GM12891 (cell line): ENCODE results near the gene TEX29.

Source experiments
- DNase-seq: peaks from one replicate; pipeline ENCODE4 v3.0.0; 2011; ENCODE audit warnings: low spot score; ENCODE audit not compliant: insufficient read length
- FAIRE-seq: peaks from 2 replicates; lab custom pipeline; 2011; peaks lifted over from hg19 to GRCh38; lab: Jason Lieb, UNC
- PAX5 ChIP-seq: IDR thresholded peaks from 2 replicates; pipeline ENCODE4 v1.6.1; 2011; ENCODE audit warnings: low read length, moderate library complexity, mild to moderate bottlenecking; ENCODE audit not compliant: insufficient read depth, severe bottlenecking
- POLR2A ChIP-seq: IDR thresholded peaks from 2 replicates; pipeline ENCODE4 v1.6.1; 2011; ENCODE audit warnings: low read depth, low read length, control low read depth
- POLR2AphosphoS5 ChIP-seq: IDR thresholded peaks from 2 replicates; pipeline ENCODE4 v1.6.1; 2011; ENCODE audit warnings: low read depth, low read length, control low read depth
- POU2F2 ChIP-seq: IDR thresholded peaks from 2 replicates; pipeline ENCODE4 v1.6.1; 2011; ENCODE audit warnings: low read depth, mild to moderate bottlenecking, control low read depth, low read length, moderate library complexity
- SPI1 ChIP-seq: IDR thresholded peaks from 2 replicates; pipeline ENCODE4 v1.6.1; 2011; ENCODE audit warnings: low read depth, low read length, control low read depth
- TAF1 ChIP-seq: IDR thresholded peaks from 2 replicates; pipeline ENCODE4 v1.6.1; 2011; ENCODE audit warnings: low read depth, low read length, control low read depth

The TEX29 gene

DNA sequence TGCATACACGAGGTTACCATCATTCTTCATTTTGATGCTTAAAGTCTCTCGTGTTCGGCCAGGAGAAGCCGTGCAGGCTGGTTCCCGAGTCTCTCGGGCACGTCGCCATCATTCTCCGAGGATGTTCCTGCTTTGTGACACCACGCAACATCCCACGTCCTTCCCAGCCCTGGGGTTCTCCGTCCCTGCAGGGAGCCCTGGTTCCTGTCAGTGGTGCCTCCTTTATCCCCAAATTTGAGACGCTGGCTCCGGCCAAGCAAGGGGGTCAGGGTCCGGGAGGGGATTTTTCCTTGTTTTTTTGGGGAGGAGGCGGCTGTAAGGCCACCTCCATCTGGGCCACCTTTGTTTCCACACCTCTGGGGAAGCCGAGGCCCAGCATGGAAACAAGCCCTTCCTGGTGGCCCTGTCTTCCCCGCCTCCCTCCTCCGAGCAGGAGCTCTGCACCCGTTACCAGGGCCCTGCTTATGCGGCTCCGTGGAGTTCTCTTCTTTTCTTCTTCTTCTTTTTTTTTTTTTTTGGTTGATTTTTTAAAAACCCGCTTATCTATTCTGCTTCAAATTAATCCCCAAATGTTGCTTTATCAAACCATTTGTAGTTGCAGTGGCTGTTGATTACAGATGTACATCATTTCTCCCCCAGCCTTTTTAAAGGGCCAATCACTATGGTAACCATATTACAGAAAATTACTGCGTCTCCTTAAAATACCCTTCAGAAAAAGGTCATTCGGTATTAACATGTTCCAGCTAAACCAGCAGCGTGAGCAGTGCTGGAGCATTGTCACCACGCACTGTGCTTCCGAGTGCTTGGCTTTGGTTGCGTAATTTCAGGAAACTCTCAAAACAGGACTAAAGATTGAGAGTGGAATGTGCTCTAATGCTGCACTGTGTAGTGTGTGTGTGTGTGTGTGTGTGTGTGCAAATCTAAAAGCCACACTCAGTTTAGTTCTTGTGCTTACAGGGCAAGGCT is 50.4 kb downstream of the TEX29 start:
- no peak for FAIRE-seq

DNA sequence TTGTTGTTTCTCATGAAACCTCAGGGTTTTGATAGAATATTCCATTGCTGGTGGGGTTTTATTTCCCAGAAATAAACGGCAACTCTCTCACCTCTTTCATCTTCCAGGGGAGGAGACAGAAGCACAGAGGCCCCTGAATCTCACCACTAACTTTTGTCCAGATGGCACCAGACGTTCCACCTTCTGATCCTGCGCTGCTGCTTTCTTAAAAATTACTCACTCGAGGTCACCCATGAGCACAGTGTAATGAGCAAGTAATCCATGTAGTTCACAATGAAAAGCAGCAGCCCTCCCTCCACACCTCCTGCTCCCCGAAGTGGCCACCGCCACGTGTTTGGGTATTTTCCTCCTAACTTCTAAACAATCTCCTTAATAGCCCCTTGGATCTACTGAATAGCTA is 51.3 kb downstream of the TEX29 start:
- TF ChIP-seq POLR2A = no peak
- no peak for TF ChIP-seq SPI1
- no peak for TF ChIP-seq TAF1
- no peak for TF ChIP-seq PAX5
- TF ChIP-seq POU2F2 = no peak
- TF ChIP-seq POLR2AphosphoS5 = no peak
- no peak for DNase-seq
- no peak for FAIRE-seq

More for the DNA sequence above, 50.4 kb downstream of the TEX29 start:
- no peak for DNase-seq
- TF ChIP-seq SPI1 = no peak
- no peak for TF ChIP-seq POU2F2
- no peak for TF ChIP-seq POLR2A
- TF ChIP-seq TAF1 = no peak
- no peak for TF ChIP-seq PAX5
- TF ChIP-seq POLR2AphosphoS5 = no peak

DNA sequence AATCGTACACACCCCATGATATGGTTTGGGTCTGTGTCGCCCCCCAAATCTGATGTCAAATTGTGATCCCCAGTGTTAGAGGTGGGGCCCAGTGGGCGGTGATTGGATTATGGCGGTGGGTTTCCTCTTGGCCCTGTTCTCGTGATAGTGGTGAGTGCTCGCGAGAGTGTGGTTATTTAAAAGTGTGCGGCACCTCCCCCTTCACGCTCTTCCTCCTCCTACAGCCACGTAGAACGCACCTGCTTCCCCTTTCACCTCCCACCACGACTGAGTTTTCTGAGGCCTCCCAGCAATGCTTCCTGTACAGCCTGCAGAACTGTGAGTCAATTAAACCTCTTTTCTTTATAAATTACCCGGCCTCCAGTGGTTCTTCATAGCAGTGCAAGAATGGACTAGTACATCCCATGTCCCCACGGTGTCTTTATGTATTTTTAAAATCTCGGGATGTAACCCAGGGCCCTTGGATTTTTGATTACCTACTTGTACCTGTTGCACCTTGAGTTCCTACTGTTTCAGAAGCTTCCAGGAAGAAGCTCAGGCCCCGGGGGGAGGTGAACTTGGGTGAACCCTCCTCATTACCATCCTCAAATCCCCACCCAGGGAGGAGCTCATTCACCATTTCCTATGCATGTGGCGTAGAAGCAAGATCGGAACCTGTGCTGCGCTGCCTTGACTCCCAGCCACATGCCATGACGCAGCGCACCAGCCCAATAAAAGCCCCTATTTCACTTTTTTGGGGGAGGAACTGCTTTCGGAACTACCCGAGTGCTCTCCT is 52.4 kb downstream of the TEX29 start:
- TF ChIP-seq POU2F2 = no peak
- no peak for TF ChIP-seq POLR2A
- TF ChIP-seq TAF1 = no peak
- no peak for TF ChIP-seq PAX5
- no peak for TF ChIP-seq POLR2AphosphoS5
- no peak for TF ChIP-seq SPI1
- FAIRE-seq (no peak), DNase-seq (no peak)

DNA sequence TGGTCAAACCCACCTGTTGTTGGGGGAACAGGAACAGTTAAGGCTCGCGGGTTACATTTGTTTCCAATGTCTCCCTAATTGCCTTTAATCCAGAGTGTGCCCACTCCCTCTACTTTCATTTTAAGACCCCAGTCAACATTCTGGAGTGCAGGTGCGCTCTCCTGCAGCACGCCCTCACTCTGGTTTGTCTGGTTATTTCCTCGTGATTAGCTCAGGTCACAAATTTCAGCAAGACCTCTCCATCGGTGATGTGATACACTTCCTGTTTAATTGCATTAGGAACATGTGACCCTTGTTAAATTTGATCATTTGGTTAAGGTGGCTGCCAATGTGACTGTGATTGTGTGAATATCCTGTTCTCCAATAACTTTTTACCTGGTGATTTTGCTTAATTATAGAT is 53.0 kb downstream of the TEX29 start:
- FAIRE-seq = no peak
- no peak for TF ChIP-seq POU2F2
- DNase-seq = no peak

DNA sequence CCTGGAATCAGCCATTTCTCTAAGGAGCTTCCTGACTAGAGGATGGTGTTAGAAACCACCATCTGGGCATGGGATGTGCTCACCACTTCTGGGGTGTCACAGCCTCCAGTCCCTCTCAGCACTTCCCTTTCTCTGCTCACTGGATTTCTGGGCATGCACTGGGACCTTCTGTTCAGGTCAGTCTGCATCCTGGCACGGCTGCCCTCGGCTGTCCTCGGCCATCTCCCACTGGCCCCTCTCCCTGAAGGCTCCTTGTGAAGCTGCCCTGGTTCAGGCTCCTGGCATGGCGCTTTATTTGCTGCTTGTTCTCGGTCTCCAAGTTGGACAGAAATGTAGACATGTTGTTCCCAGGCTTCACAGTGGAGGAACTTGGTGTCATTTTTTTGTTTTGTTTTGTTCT is 60.0 kb downstream of the TEX29 start:
- TF ChIP-seq PAX5 = no peak
- no peak for TF ChIP-seq POLR2AphosphoS5
- TF ChIP-seq POLR2A = no peak
- no peak for TF ChIP-seq POU2F2
- TF ChIP-seq TAF1 = no peak
- no peak for TF ChIP-seq SPI1
- FAIRE-seq (no peak), DNase-seq (no peak)

DNA sequence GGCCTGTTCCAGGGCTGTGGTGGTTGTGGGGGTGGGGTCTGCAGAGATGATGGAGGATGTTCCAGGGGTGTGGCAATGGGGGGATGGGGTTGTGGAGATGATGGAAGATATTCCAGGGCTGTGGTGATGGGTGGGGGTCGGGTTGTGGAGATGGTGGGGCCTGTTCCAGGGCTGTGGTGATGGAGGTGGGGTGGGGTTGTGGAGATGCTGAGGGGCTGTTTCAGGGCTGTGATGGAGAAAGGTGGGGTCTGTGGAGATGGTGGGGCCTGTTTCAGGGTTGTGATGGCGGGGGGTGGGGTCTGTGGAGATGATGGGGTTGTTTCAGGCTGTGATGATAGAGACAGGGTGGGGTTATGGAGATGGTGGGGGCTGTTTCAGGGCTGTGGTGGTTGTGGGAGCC is 62.0 kb downstream of the TEX29 start:
- TF ChIP-seq SPI1 (no peak), POLR2A (no peak), TAF1 (no peak), PAX5 (no peak), POU2F2 (no peak), POLR2AphosphoS5 (no peak)
- FAIRE-seq (no peak), DNase-seq (no peak)

DNA sequence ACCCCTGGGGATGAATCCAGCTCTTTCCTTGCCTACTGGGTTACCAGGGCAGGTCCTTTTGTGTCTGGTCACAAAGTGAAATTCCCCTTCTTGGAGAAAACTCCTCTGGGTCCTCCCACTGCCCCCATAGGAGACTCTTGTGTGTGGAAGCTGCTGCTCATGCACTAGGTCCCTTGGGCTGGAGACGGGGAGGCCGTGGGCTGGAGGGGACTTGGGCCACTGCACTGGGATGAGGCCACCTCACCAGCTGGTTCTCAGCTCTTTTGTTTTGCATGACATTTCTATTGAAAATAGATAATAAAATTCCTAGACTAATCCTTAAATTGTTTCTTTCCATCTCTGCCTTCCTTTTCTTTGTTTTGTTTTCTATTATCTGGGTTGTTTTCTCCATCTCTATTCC is 62.4 kb downstream of the TEX29 start:
- no peak for DNase-seq
- TF ChIP-seq PAX5 = no peak
- no peak for TF ChIP-seq TAF1

DNA sequence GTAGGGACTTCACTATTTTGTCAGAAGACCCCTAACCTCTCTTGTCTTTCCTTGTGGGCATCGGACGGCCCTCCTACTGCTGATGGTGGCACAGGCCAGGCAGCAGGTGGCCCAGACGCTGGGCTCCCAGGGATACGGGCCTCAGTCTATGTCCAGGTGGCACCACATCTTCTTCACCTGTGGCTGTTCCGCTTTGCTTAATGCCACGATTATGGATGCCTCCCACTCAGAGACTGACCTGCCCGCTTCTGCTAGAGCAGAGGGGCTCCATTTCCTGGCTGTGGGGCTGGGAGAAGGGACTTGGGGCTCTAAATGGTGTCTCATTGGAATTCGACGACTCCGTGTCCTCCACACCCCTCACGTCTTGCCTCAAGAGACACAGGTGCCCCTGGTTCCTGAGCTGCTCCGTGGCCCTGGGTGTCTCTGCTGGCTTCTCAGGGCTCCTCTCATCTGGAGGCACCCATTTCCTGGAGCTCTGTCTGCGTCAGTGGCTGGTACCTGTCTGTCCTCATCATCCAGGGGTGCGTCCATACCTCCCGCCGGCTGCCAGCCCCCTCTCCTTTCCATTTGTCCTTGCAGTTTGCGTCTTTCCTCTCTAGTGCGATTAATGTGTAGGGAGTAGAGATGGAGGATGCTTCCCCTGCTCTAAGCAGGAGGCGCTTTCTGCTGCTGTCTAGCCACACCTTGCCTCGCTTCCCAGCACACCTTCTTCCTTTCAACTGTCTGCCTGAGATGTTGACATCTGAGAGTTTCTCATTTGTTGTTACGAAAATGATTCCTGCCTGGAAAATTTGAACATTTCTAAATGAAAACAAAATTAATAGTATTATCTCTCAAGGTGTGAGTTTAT is 63.4 kb downstream of the TEX29 start:
- TF ChIP-seq POLR2A (no peak), SPI1 (no peak), PAX5 (no peak), POLR2AphosphoS5 (no peak), TAF1 (no peak), POU2F2 (no peak)
- no peak for DNase-seq
- no peak for FAIRE-seq

More for the DNA sequence above, 62.4 kb downstream of the TEX29 start:
- no peak for FAIRE-seq
